CD4-positive, alpha-beta T cell treated with Interleukin-10 for 1 hour (primary cell): ENCODE data around the gene FCHSD2.

Experiments used
- DNase-seq: peaks from one replicate; pipeline ENCODE4 v3.0.0-alpha.2; 2020

FCHSD2 gene

DNA sequence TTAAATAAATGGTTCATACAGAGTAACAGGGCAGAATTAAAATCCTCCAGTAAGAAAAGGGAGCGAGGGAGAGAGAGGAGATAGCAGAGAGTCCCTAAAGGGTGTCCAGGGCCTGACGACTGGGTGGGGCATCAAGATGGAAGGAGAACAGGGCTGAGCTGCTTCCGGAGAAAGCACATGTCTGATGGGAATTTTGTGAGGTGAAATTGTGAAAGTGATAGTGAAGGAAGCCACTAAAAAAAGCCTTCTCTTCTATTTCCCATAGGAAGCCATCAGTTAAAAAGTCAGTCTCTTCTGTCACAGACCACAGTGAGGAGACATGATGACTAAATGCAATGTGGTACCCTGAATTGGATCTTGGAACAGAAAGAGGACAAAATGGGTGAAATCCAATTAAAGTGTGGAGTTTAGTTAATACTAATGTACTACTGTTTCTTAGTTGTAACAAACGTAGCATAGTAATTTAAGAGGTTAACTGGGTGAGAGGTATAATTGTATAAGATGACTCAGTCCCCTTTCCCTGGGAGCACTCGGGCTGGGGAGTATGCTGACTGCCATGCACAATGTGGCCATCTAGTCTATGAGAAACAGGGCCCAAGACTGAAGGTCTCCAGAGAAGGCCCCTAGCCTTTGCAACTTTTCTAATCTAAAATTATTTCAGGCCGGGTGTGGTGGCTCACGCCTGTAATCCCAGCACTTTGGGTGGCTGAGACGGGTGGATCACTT lies 29.5 kb upstream of the FCHSD2 start:
- no peak for DNase-seq

- no peak for DNase-seq
Observed at GRCh38 chr11:73170140-73170539, 28.0 kb upstream of the FCHSD2 start.

- DNase-seq = no peak
Observed at GRCh38 chr11:73168925-73169579, 26.9 kb upstream of the FCHSD2 start.

DNA sequence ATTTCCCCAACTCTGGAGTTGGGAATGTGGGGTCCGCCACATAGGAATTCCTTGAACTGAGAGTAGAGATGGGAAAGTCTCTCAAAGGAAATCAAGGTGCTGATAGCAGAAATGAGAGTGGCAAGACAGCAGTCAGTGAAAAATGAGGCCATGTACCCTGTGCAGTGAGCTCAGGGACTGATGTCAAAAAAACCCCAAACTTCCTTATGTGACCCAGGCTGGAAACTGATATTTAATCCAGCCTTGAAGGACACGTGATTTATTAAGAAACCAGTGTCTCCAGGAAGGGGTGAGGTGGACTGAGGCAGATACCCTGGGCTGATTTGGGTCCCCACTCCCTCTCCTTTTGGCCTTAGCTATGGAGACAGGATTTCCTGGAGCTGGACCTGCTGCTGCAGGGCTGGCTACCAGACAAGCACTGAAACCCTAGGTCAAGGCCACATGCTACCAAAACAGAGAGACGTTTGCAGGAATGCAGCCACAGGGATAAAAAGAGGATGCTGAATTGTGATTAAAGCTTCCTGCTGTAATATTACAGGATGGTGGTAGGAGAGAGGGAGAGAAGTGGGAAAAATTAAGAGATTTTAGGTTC lies 25.3 kb upstream of the FCHSD2 start:
- DNase-seq = no peak

- no peak for DNase-seq
Observed at GRCh38 chr11:73164803-73165540, 22.9 kb upstream of the FCHSD2 start.

DNA sequence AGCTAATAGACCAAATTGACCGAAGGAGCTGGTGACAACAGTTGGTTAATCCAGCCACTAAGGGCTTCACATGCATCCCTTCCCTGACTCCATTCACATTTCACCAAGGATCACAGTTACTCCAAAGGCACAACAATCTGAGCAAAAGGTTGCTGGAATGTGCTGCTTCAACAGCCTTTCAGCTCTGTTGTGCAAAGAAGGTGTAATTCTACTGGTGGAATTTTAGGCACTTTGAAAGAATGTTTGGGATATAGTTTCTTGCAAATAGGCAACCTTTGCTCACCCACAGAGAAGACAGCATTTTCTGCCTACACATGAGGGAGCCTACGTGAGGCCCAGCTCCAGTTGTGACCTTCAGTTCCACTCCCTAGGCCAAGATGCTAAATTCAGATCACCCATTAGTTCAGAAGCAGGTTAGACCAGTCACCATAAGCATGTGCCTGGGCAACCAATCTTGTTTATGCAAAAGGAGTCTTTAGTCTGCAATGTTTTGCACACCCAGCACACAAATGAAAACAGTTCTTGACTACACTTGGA lies 21.6 kb upstream of the FCHSD2 start:
- no peak for DNase-seq

DNA sequence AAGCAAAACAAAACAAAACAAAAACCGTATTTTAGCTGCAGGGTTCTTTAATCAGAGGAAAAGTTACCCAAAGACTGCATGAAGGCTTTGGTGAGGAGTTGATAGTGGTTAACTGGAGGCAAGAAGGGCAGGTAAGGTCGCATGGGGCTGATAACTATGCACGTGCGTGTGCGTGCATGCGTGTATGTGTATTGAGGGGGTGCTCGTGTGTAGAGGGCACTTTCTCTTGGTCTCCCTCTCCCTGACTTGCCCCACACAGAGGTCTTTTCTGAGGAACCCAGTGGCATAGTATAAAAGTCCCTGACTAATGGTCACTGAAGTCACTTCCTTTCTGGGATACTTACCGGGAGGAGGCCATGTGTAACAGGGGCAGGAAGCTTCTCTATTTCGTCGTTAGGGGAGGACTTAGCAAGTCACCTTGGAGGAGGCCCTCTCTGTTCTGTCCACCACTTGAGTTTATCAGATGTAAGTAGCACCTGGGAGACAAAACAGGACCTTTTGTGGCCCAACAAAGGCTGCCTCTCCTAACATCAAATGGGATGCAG lies 20.1 kb upstream of the FCHSD2 start:
- no peak for DNase-seq

DNA sequence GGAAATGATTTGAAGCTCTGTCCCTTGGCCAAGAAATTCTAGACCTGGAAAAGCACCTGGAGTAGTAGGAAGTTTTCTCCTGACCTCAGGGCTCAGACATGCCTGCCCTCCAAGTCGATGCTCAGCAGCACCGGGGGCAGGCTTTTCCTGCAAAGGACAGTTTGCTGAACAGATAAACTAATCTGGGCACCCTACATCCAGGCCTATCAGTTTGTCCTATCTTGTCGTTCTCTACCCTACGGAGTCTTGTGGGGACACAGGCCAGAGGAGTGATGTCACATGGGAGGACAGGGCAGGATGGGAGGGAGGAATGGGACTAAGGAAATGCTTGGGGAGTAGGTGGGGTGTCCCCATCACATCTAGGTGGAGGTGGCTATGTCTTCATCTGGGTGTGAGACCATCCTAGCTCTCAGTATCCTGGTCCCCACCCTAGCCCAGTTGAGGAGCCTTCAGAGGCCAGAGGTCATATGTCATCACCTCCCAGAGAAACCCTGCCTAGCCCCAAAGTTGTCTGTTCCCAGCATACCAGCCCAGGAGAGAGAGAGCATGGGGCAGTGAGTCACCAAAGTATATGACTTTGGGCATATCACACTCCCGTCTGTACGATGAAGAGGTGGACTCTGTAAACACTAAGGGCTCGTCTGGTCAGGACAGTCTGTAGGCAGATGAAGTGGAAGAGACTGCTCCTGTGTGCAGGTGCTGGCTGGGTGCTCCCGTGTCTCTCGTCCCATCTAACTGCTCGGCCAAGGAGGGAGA lies 18.1 kb upstream of the FCHSD2 start:
- DNase-seq = no peak

GRCh38 chr11:73159297-73159696 lies 17.2 kb upstream of the FCHSD2 start:
- DNase-seq = no peak

DNA sequence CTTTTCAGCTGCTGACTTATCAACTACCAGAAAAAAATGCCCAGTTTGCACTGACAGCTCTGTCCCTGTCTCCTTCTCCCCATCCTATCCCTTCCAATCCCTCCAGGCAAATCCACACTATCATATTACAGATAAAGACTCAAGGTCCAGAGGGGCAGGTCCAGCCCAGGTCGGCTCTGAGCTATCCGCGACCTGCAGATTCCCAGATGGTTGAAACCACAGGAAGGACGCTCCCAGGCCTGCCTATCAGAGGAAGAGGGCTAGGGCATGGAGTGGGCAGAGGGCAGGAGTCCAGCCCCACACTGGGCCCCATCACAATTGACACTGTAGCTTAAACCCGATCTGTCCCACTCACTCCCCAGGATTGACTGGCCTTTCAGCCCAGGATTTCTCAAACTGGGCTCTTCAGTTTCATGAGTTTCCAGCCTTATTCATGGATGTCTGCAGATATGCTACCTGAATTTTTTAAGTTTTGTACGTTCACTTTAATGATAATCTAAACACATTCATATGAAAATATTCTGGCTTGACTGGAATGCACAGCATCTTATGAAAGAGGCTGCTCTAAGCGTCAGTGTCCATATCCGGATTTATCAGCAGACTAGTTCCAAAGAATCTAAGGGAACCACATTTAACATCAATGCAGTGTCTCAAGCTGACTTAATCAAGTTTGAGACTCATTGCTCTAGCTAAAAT lies 16.4 kb upstream of the FCHSD2 start:
- no peak for DNase-seq

- DNase-seq = no peak
Observed at GRCh38 chr11:73157101-73158010, 15.2 kb upstream of the FCHSD2 start.

DNA sequence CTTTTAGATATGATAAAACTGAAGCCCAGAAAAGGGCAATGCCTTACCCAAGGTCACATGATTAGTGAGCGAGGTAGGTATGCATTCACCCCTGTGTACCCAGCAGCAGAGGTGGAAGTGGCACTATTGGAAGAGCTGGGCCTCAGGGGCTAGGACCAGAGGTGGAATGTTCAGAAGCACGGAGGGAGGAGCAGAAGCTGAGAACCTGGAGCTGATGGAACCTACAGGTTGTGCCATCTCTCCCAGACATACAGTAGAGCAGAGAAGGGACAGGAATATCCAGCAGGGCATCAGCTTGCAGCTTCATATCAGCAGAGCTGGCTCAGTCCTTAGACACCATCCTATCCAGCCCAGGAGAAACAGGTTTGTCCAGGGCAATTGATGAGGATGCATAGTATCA lies 14.6 kb upstream of the FCHSD2 start:
- DNase-seq = no peak

DNA sequence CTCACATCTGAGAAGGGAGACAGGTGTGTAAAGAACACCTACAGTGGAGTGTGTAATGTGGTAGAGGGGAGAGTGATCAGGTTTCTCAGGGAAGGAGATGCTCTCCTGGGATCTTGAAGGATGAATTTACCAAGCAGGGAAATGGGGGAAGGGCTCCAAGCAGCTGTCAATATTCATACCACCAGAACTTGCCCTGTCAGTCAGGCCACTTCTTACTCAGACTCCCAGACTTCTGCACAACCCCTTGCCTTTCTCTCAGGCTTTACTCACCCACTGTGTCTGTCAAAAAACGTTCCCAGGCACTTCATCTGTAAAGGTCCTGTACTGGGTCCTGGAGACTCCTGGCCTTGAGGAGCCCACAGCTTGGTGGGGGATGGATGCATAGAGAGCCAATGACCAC lies 14.0 kb upstream of the FCHSD2 start:
- no peak for DNase-seq

DNA sequence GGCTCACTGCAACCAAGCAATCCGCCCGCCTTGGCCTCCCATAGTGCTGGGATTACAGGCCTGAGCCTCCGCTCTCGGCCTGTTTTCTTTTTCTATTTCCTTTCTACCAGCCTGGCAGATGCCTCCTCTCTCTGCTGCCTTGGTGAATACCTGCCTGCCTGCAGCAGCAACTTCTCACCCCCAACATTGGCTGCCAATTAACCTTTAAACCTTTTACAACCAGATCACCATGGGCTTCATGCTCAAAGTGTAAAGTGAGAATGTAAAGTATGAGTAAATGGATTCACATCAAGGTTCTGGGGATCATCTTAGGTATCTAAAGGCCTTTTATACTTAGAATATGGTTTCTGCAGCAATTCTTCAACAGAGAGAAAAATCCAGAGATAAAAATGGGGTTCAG lies 13.0 kb upstream of the FCHSD2 start:
- DNase-seq = no peak

DNA sequence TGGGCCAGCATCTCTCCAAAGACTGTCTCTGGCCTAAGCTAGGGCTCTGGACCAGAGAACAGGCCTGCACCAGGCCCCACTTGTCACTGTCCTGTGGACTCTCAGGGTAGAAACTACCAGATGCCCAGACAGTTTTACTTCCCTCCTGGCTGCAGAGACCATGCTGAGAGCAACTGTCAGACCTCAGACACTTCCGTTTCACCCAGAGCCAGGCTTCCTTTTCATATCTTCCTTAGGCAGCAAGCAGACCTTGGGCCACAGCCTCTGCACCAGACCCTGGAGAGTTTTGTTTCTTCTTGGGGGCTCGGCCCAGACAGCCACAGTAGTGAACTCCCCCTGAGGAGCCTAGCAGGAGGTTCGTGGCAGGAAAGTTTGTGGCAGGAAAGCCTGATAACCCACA lies 12.1 kb upstream of the FCHSD2 start:
- peak; percentile 39 for DNase-seq

GRCh38 chr11:73152861-73153483 lies 10.9 kb upstream of the FCHSD2 start:
- DNase-seq = peak; percentile 49

GRCh38 chr11:73152086-73152853 lies 10.2 kb upstream of the FCHSD2 start:
- no peak for DNase-seq

DNA sequence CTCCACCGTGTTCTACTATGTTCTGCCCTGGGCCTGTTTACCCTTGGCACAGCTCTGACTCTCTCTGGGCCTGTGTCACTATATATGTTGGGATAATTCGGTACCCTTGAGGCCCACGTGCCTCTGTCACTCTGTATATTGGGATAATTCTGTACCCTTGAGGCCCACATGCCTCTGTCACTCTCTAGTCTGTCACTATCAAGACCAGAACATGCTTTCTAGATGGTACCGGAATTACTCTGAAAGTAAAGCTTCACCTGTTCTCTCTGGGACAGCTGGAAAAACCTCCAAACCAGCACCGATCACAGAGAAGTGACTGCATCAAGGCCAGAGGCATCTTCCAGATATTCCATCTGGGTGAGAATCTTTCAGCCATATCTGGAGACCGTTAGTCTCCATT lies 9.3 kb upstream of the FCHSD2 start:
- DNase-seq = no peak

GRCh38 chr11:73149105-73149504 lies 7.0 kb upstream of the FCHSD2 start:
- DNase-seq = no peak
